Measurements from ENCODE around the gene CALCOCO1. TPM values are rescaled to one million over a fixed set of nuclear protein-coding genes. Genes with fewer than 3 reads are reported as not detected.

Gene CALCOCO1
- total RNA-seq, 1 donor, result 167 TPM

DNA sequence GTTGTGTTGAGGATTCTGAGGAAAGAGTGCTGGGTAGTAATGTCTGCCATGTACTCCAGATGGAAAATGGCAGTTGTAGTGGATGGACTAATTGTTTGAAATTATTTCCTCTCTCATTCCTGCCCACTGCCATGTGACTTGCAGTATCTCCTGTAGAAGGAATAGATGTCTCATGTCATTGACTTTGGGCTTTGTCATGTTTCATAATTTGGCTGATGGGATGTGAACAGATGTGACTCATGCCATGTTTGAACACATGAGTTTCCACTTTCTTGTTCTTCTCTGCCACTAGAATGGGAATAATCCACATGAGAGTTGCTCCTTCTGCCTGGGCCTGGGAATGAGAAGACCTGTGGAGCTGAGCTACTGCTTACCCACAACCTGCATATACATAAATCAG lies 2.4 kb upstream of the CALCOCO1 start:
- peaks cover 9% of the 10 kb centered on the region for H3K27me3 ChIP-seq (ENCODE audit: insufficient read depth, low read length)
- H3K36me3 ChIP-seq (ENCODE audit: insufficient read depth, low read length), result peaks cover 4% of the 10 kb centered on the region
- no peak overlapping the region for H3K4me3 ChIP-seq (ENCODE audit: insufficient read depth, low read length)
- no peak overlapping the region for H2AFZ ChIP-seq (ENCODE audit: low read length)
- no peak overlapping the region for H3K4me2 ChIP-seq (ENCODE audit: insufficient read depth, low read length)
- peaks cover 19% of the 10 kb centered on the region for H3K79me2 ChIP-seq (ENCODE audit: insufficient read depth, low read length)
- no peaks in the 10 kb centered on the region for H3K9me3 ChIP-seq (ENCODE audit: low read depth, low read length)
- TF ChIP-seq, protein P1, sequence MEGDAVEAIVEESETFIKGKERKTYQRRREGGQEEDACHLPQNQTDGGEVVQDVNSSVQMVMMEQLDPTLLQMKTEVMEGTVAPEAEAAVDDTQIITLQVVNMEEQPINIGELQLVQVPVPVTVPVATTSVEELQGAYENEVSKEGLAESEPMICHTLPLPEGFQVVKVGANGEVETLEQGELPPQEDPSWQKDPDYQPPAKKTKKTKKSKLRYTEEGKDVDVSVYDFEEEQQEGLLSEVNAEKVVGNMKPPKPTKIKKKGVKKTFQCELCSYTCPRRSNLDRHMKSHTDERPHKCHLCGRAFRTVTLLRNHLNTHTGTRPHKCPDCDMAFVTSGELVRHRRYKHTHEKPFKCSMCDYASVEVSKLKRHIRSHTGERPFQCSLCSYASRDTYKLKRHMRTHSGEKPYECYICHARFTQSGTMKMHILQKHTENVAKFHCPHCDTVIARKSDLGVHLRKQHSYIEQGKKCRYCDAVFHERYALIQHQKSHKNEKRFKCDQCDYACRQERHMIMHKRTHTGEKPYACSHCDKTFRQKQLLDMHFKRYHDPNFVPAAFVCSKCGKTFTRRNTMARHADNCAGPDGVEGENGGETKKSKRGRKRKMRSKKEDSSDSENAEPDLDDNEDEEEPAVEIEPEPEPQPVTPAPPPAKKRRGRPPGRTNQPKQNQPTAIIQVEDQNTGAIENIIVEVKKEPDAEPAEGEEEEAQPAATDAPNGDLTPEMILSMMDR (IDR thresholded peaks at IDR 0.05; ENCODE audit: extremely low read depth, low read depth, low read length), result no peak
- H4K20me1 ChIP-seq (ENCODE audit: insufficient read depth, low read length), result peaks cover 10% of the 10 kb centered on the region
- H3K4me1 ChIP-seq (ENCODE audit: insufficient read depth, low read length), result peaks cover 38% of the 10 kb centered on the region
- H3K27ac ChIP-seq (ENCODE audit: low read depth, low read length), result no peak overlapping the region
- DNase-seq (ENCODE audit: insufficient read length, low spot score, missing footprints), result no peak

DNA sequence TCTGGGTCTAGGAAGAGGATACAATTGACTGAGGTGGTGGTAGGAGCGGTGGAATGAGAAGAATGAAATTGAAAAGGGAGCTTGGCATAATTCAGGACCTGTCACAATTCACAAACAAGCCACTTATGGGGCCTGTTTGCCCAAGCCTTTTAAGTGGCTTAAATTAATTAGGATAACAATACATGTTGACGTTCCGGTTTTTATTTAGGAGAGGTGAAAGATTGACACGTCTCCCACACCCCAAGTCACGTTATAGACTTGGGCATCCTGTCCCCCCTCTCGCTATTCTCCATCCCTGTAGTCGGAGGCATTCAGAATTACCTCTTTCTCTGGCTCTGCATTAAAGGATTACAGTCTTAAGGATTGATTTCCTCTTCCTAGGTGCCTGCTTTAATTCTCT lies 954 bp upstream of the CALCOCO1 start:
- no peaks in the 10 kb centered on the region for H3K9me3 ChIP-seq (ENCODE audit: low read depth, low read length)
- H3K79me2 ChIP-seq (ENCODE audit: insufficient read depth, low read length), result peaks cover 19% of the 10 kb centered on the region
- H3K4me2 ChIP-seq (ENCODE audit: insufficient read depth, low read length), result peak overlapping the region; percentile 94
- no peak for DNase-seq (ENCODE audit: insufficient read length, low spot score, missing footprints)
- no peak overlapping the region for H3K27ac ChIP-seq (ENCODE audit: low read depth, low read length)
- H3K4me1 ChIP-seq (ENCODE audit: insufficient read depth, low read length), result peaks cover 26% of the 10 kb centered on the region
- H2AFZ ChIP-seq (ENCODE audit: low read length), result peak overlapping the region; percentile 96
- TF ChIP-seq, protein P1 (IDR thresholded peaks at IDR 0.05; ENCODE audit: extremely low read depth, low read depth, low read length), result no peak
- H3K4me3 ChIP-seq (ENCODE audit: insufficient read depth, low read length), result peak overlapping the region; percentile 77
- H3K27me3 ChIP-seq (ENCODE audit: insufficient read depth, low read length), result peaks cover 9% of the 10 kb centered on the region
- peaks cover 6% of the 10 kb centered on the region for H4K20me1 ChIP-seq (ENCODE audit: insufficient read depth, low read length)
- peaks cover 17% of the 10 kb centered on the region for H3K36me3 ChIP-seq (ENCODE audit: insufficient read depth, low read length)

DNA sequence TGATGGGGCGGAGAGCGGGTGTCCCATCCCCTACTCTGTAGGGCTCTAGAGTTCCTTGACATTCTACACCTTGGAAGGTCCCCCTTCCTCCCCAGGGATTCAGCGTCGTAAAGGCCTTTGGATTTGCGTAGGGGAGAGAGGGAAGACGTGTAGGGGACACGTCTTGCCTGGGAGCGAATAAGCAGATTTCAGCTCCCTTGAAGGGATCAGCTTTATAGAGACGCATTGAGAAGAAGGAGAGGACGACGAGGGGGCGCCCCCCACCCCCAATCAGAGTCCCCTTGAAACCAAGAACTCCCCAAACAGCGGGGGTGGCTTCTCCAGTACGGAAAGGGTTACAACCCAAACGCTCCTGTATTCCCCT lies 324 bp downstream of the CALCOCO1 start:
- peak overlapping the region; percentile 58 for H3K27ac ChIP-seq (ENCODE audit: low read depth, low read length)
- peaks cover 6% of the 10 kb centered on the region for H4K20me1 ChIP-seq (ENCODE audit: insufficient read depth, low read length)
- TF ChIP-seq, protein P1 (IDR thresholded peaks at IDR 0.05; ENCODE audit: extremely low read depth, low read depth, low read length), result no peak
- H3K4me2 ChIP-seq (ENCODE audit: insufficient read depth, low read length), result peak overlapping the region; percentile 94
- DNase-seq (ENCODE audit: insufficient read length, low spot score, missing footprints), result no peak
- H3K9me3 ChIP-seq (ENCODE audit: low read depth, low read length), result no peaks in the 10 kb centered on the region
- peaks cover 30% of the 10 kb centered on the region for H3K36me3 ChIP-seq (ENCODE audit: insufficient read depth, low read length)
- H2AFZ ChIP-seq (ENCODE audit: low read length), result peak overlapping the region; percentile 79
- H3K27me3 ChIP-seq (ENCODE audit: insufficient read depth, low read length), result peaks cover 5% of the 10 kb centered on the region
- H3K79me2 ChIP-seq (ENCODE audit: insufficient read depth, low read length), result peaks cover 19% of the 10 kb centered on the region
- H3K4me1 ChIP-seq (ENCODE audit: insufficient read depth, low read length), result peaks cover 22% of the 10 kb centered on the region
- peak overlapping the region; percentile 77 for H3K4me3 ChIP-seq (ENCODE audit: insufficient read depth, low read length)

DNA sequence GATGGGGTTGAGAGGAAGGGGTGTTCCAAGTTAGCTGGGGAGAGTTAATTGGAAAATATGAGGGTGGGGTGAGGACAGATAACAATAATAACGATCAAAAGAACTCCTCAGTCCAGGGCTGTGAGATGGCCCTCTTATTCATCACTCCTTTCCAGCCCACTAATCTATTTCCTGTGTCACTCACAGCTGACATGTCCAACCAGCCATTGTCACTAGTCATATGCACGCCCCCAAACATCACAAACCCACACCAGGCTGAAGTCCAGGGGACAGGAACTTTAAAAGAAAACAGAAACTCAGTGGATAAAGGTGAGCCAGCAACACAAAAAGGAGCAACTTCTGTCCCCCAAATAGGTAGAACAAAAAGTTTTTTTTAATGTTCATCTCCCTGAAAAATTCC lies 911 bp downstream of the CALCOCO1 start:
- Histone ChIP-seq H3K4me2 (ENCODE audit: insufficient read depth, low read length) (peak overlapping the region; percentile 94), H3K9me3 (ENCODE audit: low read depth, low read length) (no peaks in the 10 kb centered on the region), H3K27me3 (ENCODE audit: insufficient read depth, low read length) (no peaks in the 10 kb centered on the region), H3K79me2 (ENCODE audit: insufficient read depth, low read length) (peaks cover 19% of the 10 kb centered on the region), H3K36me3 (ENCODE audit: insufficient read depth, low read length) (peaks cover 36% of the 10 kb centered on the region), H2AFZ (ENCODE audit: low read length) (peak overlapping the region; percentile 79), H3K27ac (ENCODE audit: low read depth, low read length) (peak overlapping the region; percentile 58), H4K20me1 (ENCODE audit: insufficient read depth, low read length) (peaks cover 6% of the 10 kb centered on the region), H3K4me3 (ENCODE audit: insufficient read depth, low read length) (peak overlapping the region; percentile 77), H3K4me1 (ENCODE audit: insufficient read depth, low read length) (peaks cover 22% of the 10 kb centered on the region)
- TF ChIP-seq, protein P1 (IDR thresholded peaks at IDR 0.05; ENCODE audit: extremely low read depth, low read depth, low read length), result no peak
- no peak for DNase-seq (ENCODE audit: insufficient read length, low spot score, missing footprints)
